ENCODE results near the gene EBI3.
"Not testable (repeated sequence)": the region's sequence is repeated elsewhere in the genome, so short reads cannot be mapped to it uniquely, and the experiment has no call there.

- TF ChIP-seq CTCF (IDR thresholded peaks at IDR 0.05 in 8 of 11, conservative IDR thresholded peaks at IDR 0.05 in 3 of 11); POLR2A (IDR thresholded peaks at IDR 0.05): not testable (repeated sequence)
Measured at GRCh38 chr19:4274321-4274686, 45.0 kb downstream of the EBI3 start.

Data from spleen (tissue), 7 donors.